ENCODE results near the gene RSPH1.

Gene RSPH1

GRCh38 chr21:42445311-42445710 lies 50.7 kb downstream of the RSPH1 start:
- no peak for DNase-seq (ENCODE audit: low spot score)

DNA sequence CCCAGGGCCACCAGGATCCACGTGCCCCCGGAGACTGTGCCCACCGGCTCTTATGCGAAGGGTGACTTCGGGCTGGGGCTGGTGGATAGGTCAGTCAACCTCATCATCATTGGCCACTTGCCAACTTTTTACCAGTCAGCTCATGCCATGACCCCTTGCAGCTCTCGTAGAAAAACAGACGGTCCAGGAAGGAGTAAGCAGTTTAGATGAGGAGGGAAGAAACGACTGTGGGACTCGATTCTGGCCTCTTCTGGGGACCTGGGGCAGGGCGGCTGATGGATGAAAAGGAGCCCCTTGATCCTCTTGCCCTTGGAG lies 51.3 kb downstream of the RSPH1 start:
- DNase-seq (ENCODE audit: low spot score), result no peak

DNA sequence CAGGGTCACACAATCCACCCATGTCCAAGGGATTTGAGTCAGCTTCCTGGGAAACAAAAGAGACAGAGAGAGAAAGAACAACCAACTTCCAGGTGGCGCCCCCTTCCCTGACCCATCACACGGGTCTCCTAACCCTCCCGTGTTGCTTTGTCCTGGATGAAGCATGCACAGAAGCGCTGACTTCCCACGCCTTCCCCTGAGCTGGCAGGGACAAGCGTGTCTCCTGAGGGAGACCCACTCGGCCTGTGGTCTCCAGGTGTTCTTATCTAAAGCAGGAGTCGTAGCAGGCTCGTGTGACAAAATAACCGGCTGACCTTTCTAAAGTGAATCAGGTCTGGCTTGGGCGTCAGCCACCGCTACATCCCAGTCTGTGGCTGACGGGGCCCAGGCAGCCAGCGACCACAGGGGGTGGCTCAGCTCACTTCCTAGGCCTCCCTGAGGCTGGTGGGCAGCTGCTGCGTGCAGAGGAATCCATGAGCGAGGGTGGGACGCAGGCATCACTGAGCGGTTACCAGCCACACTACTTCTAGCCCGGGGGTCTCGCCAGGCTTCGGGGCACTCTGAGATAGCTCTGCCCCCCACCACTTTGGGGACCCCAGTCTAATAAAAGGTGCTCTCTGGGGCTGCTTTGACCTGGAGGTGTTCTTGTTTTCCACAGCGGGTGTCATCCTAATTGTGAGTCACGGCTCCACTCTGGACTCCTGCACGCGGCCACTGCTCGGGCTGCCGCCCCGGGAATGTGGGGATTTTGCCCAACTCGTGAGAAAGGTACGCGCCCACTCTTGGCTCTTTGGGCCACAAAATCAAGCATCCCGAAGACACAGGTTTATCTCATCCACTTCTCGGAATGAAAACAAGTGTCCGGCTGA lies 51.9 kb downstream of the RSPH1 start:
- no peak for DNase-seq (ENCODE audit: low spot score)

GRCh38 chr21:42443181-42443785 lies 52.7 kb downstream of the RSPH1 start:
- no peak for DNase-seq (ENCODE audit: low spot score)

- DNase-seq (ENCODE audit: low spot score), result no peak
These were observed 54.1 kb downstream of the RSPH1 start for GRCh38 chr21:42441963-42442362.

DNA sequence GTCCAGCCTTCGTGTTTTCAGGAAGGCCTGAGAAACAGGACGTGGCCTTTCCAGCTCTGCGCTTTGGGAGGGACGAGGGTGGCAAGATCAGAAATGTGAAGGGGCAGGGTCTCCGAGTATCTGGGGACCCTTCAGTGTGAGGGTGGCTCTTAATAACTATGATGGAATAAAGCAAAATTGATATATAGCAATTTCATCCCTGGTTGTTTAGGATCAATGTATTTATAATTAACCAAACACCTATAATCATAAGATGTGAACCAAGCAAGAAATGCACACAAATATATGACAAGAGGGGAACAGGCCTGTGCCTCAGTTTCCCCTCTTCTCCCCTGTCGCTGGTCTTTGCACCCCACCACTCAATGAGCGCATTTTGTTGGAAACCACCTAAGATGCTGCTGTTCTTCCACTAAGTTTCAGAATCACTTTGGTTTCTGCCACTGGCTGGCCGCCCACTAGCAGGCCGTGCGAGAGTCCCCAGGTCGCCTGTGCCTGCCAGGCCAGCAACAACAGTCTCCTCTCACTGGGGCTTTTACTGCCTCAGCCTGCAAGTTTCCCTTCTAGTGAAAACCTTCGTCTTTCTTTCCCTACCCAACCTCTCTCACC lies 55.7 kb downstream of the RSPH1 start:
- no peak for DNase-seq (ENCODE audit: low spot score)

- no peak for DNase-seq (ENCODE audit: low spot score)
These were observed 56.5 kb downstream of the RSPH1 start for GRCh38 chr21:42439284-42440186.

GRCh38 chr21:42438316-42439205 lies 57.5 kb downstream of the RSPH1 start:
- DNase-seq (ENCODE audit: low spot score), result no peak

DNA sequence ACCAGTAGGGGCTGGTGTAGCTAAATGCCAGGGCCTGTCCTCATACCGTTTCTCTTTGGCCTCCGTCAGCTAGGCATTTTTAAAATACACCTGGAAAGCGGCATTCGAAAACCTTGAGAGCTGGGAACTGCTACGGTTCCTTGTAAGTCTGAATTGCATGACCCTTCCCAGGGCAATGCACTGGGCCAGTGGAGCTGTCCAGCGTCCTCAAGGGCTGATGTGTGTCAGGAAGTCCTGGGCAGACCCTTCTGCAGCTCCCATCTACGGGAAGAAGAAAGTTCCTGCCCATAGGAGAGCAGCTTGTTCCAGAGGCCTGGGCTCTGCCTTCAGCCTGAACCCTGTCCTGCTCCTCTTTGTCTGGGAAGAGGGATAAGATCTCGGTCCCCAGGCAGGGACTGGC lies 58.2 kb downstream of the RSPH1 start:
- DNase-seq (ENCODE audit: low spot score), result no peak

- no peak for DNase-seq (ENCODE audit: low spot score)
These were observed 59.1 kb downstream of the RSPH1 start for GRCh38 chr21:42436914-42437313.

DNA sequence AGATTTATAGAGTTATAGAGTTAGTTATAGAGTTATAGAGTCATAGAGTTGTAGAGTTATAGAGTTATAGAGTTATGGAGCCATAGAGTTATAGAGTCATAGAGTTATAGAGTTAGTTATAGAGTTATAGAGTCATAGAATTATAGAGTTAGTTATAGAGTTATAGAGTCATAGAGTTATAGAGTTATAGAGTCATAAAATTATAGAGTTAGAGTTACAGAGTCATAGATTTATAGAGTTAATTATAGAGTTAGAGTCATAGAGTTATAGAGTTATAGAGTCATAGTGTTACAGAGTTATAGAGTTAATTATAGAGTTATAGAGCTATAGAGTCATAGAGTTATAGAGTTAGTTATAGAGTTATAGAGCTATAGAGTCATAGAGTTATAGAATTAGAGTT lies 60.2 kb downstream of the RSPH1 start:
- no peak for DNase-seq (ENCODE audit: low spot score)

DNA sequence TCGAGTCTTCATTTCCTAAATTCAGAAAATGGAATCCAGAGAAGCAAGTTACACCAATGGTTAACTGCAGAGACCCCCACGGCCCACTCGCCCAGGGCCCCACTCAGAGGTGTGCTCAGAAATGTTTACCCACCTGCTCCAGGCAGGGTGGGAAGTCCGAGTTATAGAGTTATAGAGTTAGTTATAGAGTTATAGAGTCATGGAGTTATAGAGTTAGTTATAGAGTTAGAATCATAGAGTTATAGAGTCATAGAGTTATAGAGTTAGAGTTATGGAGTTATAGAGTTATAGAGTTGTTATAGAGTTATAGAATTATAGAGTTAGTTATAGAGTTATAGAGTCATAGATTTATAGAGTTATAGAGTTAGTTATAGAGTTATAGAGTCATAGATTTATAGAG lies 60.6 kb downstream of the RSPH1 start:
- DNase-seq (ENCODE audit: low spot score), result no peak

- no peak for DNase-seq (ENCODE audit: low spot score)
These were observed 61.1 kb downstream of the RSPH1 start for GRCh38 chr21:42434884-42435283.

DNA sequence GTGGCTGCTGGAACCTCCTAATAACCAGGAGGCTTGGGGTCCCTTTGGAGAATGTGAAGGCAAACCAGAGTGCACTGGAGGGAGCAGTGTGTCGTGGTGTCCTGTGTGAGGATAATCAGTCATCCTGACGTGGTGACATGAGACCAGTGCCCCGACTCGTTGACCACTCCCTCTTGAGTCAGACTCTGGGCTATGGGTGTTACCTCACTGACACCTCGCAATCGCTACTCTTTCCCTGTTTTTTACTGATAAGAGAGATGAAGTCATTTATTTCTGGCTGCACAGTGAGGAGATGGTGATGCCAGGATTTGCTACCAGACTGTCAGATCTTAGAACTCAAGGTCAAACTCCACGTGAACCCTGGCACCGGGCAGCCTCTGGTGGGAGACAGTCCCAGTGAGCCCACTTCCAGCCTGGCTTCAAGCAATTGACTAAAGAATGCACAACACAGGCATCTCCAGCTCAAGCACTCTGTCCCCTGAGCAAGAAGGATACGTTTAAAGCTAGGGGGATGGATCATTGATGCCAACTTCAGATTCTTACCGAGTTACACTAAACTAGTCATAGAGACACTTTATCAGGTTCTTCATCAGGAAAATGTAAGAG lies 62.0 kb downstream of the RSPH1 start:
- DNase-seq (ENCODE audit: low spot score), result no peak

DNA sequence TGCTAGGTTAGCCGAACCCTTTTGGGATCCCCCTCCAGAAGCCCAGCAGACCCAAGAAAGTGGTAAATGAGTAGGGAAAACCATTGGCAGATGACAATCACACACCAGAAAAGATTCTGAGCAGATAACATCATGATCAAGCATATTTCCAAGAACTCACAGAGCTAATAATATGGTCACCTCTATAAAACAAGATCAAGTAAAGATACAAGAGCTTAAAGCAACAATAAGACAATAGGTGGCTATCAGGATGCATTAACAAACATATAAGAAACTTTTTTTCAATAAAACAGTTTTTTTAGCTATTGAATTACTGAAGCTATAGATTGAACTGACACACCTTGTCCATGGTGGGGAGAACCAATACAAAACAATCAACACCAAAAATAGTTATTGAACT lies 63.3 kb downstream of the RSPH1 start:
- DNase-seq (ENCODE audit: low spot score), result no peak

- no peak for DNase-seq (ENCODE audit: low spot score)
These were observed 64.8 kb downstream of the RSPH1 start for GRCh38 chr21:42431196-42431595.

- no peak for DNase-seq (ENCODE audit: low spot score)
These were observed 65.5 kb downstream of the RSPH1 start for GRCh38 chr21:42430521-42430920.

DNA sequence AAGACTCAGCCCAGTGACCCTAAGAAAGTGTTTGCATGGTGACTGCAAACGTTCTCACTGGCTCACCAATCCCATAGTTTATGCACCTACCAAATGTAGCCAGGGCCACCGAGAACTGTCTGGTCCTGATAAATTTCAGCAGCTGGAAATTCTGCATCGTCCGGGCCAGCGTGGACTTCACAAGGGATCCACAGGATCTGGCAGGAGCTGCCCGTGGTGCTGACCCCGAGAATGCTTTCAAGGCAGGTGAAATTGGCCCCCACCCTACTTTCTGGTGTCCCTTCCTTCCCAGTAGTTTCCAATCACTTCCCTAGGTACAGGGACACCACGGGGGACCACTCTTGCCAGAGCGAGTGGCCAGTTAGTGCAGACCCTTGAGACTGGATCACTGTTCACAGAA lies 66.2 kb downstream of the RSPH1 start:
- no peak for DNase-seq (ENCODE audit: low spot score)

DNA sequence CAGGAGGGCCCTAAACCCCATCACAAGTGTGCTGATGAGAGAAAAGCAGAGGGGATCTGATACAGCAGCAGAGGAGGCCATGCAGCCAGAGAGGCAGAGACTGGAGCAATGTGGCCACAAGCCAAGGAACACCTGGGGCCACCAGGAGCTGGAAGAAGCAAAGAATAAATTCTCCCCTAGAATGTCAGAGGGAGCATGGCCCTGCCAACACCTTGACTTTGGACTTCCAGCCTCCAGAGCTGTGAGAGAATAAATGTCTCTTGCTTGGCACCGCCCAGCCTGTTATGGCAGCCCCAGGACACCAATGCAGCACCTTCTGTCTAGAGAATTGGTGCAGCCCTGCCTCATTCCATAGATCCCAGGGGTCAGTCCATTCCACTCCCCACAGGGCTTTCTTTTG lies 67.0 kb downstream of the RSPH1 start:
- DNase-seq (ENCODE audit: low spot score), result no peak

GRCh38 chr21:42427809-42428419 lies 68.1 kb downstream of the RSPH1 start:
- DNase-seq (ENCODE audit: low spot score), result no peak

All from Ammon's horn (tissue), 1 donor.